CD4-positive, alpha-beta T cell treated with Interleukin-15 for 1 hour (primary cell): ENCODE results near the gene CAMK1D.

Experiments used
- DNase-seq: peaks from one replicate; pipeline ENCODE4 v3.0.0-alpha.2; 2020

The CAMK1D gene

DNA sequence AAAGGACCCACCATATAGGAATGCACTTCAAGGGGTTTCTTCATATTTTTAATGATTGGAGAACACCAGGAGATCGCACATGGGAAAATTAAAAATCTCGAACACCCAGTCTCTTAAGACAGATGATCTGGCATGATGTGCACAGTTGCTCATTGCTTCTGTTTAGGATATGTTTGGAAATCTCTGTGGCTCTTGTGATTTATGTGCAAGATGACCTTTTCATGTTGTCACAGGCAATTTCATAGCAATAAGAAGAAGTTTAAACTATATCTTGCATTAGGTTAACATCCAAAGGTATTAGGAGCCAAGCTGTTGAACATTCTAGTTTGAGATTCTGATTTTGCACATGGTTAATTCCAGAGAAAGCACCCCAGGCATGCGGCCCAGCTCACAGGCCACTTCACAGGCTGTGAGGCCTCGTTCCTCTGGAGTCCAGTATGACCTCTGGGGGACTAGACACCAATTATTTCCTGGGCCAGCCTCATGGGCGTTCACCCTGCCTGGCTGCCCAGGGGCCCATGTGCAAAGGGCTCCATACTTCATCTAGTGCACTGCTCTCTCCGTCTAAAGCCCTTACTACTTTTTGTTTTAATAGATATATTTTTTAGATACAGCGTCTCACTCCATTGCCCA lies 28.4 kb downstream of the CAMK1D start:
- DNase-seq: no peak

DNA sequence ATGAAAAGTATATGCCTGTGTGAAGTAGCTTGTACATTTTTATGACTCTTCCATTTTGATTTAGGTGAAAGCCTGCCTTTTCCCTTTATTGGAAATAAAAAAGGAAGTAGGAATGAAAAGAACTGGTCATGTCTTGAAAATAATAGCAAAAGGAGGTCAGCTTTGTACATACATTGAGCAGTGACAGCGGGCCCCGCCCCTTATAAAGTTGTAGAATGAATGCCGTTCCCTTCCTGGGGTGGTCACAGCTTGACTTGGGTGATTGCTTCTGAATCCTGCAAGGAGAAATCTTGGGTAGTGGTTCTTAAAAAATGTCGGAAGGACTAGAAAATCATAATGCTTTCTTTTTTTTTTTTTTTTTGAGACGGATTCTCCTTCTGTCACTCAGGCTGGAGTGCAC lies 31.7 kb downstream of the CAMK1D start:
- no peak for DNase-seq

DNA sequence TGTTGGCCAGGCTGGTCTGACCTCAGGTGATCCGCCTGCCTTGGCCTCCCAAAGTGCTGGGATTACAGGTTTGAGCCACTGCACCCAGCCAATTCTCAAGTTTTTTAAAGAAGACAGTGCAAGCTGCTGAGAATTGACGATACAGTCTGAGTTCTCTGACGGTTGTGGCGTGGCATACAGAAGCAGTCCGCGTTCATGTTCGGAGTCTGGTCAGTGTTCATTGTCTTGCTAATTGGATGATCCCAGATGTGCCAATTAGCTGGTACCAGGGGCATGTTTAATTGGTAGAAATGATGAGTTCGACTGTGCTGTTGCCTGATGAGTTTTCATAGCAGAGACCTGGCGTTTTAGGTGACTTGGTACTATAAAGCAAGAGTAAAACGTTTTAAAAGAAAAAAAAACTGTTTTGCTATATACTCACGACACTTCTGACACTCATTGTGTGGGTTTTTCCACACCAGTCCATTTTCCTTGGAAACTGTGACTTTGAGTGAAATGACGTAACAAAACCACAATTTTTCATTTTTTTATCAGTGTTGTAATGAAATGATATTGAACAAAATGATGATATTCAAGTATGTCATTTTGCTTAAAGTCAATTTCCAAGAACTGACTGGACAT lies 32.3 kb downstream of the CAMK1D start:
- no peak for DNase-seq

DNA sequence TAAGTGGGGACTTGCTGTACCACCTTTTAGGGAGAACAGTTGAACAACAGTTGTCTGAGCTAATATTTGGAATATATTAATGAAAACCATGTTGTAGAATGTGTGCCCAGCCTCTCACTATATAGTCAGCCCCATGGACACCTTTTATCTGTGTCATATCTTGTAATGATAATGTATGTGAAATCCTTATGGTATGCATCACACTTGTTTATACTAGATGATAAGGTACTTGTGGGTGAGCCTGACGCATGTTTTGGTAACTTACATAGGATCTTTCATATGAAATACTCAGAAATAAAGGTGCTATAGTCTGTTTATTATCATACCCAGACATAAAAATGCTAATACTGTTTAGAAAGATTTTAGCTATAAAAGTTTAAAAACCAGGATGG lies 32.8 kb downstream of the CAMK1D start:
- DNase-seq: no peak

DNA sequence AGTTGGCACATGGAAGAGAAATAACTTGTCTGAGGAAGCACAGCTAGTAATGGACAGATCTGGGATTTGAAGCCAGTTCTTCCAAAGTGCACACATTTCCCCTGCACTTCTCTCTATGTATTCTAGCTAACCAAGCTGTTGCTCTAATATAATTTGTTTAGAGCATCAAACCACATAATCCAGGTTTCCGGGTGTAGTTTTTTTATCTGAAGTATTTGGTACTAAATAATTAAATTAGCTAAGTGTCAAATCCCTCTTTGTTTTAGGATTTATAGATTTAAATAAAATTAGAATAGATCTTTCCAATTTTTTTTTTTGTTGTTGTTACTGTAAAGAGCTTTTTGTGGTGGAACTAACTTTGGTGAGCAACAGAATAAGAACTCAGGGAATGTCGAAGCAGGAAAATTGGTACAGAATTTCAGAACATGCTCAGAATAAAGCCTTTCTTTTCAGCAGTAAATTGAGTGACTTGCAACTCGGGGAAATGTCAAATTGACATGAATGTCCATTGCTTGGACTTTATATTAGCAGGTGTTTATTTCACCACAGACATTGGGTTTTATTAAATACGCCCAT lies 33.7 kb downstream of the CAMK1D start:
- DNase-seq: no peak

DNA sequence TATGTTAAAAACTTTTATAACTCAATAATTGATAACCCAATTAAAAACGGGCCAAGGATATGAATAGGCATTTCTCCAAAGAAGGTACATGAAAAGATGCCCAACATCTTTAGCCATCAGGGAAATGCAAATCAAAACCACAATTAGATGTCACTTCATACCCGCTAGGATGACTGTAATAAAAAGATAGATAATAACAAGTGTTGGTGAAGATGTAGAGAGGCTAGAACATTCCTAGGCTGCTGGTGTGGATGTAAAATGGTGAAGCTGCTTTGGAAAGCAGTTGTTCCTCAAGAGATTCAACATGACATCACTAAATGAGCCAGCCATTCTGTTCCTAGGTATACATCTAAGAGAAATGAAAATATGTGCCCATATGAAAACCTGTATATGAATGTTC lies 35.6 kb downstream of the CAMK1D start:
- DNase-seq: no peak

DNA sequence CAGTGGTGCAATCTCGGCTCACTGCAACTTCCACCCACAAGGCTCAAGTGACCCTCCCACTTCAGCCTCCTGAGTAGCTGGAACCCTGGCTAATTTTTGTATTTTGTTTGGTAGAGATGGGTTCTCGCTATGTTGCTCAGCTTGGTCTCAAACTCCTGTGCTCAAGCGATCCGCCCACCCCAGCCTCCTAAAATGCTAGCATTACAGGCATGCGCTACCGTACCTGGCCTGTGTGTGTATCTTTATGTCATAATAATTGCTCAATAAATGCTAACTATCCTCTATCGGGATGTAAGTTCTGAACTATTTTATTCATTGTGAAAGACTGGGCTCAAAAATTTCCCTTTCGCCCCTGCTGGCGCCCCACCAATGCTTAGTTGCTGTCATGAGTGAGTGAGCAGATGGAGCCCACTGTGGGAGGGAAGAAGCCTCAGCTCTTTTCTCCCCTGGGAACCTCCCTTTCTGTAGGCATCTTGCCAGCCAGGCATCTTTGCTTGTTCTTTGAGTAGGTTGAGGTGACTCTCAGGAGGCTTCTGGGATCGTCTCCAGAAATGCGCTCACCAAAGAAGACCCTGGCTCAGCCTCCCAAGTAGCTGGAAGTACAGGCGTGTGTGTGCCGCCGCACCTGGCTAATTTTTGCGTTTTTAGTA lies 38.3 kb downstream of the CAMK1D start:
- DNase-seq: no peak

DNA sequence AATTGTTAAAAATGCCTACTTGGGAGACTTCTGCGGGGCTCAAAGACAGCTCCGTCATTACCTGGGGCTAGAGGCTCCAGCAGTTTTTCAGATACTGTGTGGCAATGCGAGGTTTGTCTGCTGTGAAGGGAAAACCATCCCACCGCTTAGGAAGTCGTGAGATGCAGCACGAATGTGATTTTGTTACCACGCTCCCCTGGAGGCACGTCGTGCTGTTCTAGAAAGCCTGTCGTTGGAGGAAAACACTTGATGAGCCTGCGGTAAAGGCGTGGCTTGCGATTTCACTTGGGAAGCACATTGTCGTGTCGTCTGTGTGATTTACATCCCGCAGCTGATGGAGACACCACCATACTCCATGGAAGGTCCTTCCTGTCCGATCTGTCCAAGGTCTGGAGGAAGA lies 39.3 kb downstream of the CAMK1D start:
- DNase-seq: no peak

DNA sequence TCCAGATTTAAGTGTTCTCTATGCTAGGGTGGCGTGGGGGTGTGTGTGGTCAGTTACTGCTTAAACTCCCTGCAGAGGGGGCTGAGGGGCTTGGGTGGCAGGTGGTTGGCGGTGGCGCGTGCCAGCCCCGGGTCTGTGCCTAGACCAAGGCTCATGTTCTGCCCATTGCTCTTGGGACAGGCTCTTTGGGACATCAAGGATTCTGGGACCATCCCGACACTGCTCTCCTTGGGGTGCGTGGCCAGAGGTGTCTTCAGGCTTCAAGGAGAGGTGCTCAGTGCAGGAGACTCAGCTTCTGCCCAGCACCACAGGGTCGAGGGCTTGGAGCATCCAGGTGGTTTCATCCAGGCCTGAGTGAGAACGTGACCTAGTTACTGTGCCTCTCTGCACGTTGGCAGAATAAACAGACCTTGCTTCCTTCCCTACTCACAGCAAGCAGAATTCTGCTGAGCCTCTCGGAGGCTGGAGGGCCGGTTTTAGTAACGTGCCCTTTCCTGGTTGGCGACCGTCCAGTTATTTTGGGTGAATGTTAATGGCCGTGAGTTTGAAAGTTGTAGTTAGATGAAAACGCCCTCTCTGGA lies 39.9 kb downstream of the CAMK1D start:
- no peak for DNase-seq

DNA sequence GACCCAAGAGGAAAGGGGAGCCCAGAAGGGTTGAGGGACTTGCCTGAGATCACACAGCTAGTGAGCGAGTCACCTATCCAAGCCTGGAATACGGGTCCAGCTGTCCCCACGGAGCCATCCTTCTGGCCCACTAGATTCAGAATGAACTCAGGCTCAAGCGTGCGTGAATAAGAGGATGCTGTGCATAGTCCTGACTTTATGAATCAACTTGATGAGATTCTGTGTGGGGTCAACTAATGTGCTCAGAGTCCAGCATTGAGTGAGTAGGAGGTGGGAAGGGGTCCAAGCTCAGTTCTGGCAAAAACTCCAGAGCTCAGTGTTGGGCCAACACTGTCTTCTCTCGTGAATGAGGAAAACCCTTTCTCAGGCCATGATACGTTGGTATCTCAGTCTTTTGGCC lies 41.4 kb downstream of the CAMK1D start:
- no peak for DNase-seq

DNA sequence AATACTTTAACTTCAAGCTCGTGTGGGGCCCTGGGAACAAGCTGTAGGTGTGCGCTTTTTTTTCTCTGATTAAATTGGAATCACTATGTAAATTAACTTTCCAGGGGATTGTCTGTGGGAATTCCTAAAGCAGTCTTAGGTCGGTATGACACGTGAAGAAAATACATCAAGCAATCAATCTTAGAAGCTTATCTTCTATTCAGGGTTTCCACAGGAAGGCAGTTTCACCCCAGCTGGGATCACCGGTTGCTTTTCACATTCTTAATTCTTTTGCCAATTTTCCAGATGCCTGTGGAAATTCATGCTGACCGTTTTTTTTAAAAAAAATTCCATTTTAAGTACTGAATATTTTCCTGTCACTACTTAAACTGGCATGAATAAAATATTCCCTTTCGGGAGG lies 41.9 kb downstream of the CAMK1D start:
- no peak for DNase-seq

DNA sequence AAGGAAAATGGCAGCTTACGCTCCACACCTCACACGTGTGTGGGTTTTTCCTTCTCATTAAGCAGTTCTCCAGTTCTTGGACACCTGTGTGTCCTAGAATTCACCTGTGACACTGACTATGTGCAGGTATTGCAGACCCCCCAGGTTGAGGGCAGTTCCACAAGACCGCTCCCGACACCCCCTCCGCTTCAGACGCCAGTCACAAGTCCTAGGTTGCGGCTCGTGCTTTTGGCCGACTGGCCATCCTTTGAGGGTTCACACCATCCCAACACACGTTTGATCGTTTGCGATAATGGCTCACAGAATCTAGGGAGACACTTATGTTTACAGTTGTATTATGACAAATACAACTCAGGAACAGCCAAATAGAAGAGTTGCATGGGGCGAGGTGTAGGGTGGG lies 44.5 kb downstream of the CAMK1D start:
- DNase-seq: no peak

DNA sequence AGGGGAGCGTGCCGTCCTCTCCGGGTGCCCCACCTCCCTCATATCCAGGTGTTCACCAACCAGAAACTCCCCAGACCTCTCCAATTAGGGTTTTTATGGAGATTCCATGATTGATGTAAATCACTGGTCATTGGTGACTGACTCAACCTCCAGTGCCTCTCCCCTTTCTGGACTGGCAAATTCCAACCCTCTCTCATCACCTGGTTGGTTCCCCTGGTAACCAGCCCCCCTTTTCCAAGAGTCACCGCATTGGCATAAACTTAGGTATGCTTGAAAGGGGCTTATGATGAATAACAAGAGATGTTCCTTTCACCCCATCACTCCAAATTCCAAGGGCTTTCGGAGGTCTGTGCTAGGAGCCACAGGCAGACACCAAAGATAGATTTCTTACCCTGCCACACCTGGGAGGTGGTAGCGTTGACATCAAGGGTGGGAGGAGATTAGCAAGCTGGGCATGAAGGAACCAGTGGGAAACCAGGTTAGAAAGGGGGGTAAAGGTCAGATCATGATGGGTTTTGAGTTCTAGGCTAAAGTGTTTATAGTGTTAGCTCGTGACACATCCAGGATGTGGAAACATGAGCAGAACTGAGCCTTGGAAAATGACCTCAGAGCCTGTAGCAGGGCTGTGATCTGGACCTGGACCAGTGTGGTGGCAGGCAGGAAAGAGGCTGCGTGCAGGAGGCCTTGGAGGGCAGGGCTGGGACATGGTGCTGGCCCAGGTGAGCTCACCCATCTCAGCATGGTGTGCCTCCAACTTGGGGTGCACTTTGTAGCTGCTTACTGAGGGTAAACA lies 45.1 kb downstream of the CAMK1D start:
- no peak for DNase-seq

DNA sequence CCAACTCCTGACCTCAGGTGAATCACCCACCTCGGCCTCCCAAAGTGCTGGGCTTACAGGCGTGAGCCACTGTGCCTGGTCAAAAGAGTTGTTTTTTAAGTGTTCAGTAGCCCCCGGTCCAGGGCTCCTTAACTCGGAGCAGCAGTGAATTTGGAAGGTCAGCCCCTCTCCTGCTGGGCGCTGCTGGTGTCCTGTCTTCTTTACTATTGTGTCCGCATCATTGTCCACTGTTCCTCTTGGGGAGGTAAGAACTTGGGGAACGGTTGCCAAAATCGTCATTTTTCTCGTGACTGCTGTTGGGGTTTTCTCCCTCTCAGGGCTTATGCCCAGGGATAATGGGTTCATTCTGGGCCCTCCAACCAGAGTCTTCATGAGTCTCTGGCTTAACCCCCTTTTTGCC lies 46.7 kb downstream of the CAMK1D start:
- no peak for DNase-seq

DNA sequence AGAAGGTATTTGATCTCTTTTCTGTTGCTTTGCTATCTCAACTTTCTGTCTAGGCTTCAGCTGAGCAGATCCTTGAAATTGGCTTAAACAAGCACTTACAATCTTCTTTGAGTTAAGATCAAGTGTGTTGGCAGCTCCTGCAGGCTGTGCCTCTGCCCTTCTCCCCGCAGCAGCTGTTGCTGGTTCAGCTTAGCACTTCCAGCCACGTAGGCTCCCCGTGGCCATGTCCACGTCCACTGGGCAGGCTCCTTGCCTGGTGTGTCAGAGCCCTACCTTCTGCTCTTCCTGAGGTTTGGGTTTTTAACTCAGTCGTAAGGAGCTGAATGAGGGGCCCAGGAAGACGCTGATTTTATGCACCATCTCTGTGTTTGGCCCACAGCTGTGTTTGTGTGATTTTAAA lies 47.2 kb downstream of the CAMK1D start:
- no peak for DNase-seq

DNA sequence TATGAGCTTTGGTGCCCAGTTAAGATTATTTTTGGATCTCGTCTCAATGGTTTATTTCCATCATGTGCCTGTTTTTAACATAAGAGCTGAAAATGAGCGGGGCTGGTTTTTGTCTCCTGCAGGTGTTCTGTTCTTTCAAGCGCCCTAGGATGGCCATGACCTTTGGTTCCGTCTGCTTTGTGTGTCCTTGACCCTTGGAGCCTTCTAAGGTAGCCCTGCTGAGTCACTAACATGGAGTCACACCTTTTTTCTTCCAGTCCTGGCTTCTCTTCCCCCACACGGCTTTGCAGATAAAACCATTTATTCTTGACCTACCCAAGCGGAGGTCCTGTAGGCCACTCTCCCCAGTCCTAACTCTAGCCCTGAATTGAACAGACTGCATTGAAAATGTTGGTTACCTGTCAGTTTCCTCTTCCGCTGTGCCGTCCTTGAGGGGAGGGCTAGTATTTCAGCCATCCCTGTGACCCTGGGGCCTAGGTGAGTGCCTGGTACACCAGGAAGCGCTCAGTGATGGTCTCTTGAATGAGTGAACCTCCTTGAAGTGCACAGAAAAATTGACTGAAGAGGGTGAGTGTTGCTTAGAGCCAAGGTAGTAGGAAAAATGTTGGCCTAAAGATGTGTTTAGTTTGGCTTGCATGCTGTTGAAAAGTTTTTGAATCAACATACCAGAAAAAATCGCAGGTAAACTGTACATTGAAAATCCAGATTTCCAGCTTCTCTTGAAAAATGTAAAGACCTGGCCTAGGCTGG lies 48.0 kb downstream of the CAMK1D start:
- DNase-seq: no peak

DNA sequence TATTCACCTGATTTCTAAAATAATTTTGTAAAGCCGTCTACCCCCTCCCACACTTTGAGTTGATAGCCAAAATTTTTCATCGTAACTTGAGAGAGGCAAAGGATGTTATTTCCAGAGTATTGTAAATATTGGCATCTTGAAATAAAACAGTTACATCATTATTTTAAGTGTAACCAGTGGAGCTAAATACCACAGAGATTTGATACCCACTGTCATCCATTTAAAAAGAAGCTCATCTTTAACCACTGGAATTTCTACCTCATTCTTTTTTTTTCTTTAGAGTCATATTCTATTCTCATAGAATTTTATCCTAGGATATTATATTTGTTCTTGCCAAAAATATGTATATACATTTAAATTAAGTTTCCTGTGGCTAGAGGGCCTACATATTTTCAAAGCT lies 48.6 kb downstream of the CAMK1D start:
- no peak for DNase-seq

DNA sequence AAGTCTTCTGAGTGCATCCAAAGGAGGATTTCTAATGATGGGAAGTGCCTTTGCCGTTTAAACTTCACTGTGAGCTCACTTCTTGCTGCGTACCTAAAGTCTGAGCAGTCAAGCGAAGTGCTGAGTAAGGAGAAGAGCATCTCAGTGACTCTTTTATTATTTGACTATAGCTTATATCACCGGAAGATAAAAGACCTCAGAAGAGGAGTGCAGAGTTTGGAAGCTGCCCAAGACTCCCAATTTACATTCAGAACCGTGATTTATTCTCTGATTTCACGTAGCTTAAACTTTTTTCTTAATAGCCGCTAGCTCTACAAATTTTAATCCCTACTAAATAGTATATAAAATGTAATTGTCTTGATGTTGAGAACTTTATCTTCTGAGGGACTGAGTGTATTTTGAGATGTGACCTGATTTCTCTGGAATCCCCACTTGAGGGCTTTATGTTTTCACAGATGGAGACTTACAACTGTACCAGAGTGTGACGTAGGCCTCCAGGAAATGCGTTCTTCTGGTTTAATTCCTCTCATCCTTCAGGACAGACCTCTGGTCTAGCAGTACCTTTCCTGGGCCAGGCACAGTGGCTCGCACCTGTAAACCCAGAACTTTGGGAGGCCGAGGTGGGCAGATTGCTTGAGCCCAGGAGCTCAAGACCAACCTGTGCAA lies 51.1 kb downstream of the CAMK1D start:
- DNase-seq: no peak

DNA sequence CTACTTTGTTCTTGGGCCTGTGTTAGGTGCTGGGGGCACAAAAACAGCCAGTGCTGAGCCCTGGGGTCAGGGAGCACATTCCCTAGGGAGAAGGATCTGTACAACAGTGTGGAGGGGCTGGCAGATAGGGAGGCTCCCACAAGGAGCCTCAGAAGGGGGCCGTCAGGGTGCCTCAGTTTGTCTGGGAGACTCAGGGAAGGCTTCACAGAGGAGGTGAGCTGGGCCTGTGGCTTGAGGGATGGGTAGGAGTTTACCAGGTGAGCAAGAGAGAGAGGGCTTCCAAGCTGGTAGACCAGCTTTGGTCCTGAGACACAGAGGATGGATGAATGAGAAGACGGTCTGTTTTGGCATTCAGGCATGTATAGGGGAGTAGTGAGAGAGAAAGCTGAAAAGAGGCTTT lies 52.1 kb downstream of the CAMK1D start:
- no peak for DNase-seq

DNA sequence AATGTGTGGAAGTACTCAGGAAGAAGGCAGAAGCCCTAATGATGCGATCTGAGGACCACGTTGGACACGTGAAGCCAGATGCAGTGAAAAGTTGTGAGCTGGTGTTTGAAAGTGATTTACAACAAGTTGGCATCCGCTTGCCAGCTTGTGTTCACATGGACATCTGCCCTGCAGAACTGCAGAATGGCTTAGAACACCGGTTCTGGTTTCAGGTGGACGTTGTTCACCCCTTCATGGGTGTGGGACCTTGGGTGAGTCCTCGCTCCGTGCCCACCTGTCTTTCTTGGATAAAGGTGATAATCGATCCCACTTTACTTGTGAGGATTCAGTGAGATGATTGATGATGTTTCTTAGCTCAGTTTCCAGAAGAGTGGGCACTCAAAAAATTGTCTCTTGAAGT lies 53.8 kb downstream of the CAMK1D start:
- no peak for DNase-seq

DNA sequence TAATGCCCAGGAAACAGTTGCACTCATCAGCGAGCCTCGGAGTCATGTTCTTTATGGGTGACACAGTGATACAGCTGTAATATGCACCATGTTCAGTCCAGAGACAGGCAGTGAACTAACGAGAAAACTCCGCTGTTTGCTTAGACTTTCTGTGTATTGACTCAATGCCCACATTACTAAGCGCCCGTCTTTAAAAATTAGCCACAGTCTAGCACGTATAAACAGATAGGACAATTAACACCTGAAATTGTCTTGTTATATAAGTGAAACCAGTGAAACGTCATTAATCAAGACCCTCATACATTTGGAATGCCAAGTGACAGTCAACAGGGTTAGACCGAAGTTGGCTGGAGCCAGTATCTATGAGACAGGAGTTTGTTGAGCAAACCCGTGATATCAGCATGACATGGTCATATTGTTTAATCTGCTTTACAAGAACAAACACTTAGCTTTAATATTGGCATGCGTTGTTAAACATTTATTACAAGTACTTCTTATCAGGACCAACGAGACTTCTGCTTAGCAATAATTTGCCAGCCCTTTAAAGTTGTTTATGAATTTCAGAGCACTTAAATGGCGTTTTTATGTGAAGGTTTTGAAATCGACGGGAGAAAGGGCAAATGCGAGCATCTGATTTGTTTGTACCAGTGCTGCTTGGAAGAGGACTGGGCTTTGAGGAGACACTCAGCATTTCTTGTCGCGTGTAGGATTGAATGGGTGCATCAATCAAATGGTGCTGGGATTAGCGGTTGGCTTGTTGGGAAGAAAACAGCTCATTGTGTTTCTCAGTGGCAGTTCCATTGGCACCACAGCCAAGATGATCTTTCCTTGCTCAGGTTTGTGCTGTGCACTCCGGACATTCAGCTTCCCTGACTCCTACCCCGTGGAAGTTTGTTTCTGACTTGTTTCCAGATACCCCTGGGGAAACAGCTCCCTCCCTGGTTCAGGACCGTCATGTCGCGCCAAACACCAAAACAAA lies 56.3 kb downstream of the CAMK1D start:
- DNase-seq: no peak
